ENCODE results near the gene HTR3C. TPM values are rescaled to one million over a fixed set of nuclear protein-coding genes. Genes with fewer than 3 reads are reported as not detected.
"Not testable (repeated sequence)": the region's sequence is repeated elsewhere in the genome, so short reads cannot be mapped to it uniquely, and the experiment has no call there.

The HTR3C gene
- total RNA-seq = not detected

- no peaks in the 10 kb centered on the region for H3K4me1 ChIP-seq
- TF ChIP-seq, protein P1, sequence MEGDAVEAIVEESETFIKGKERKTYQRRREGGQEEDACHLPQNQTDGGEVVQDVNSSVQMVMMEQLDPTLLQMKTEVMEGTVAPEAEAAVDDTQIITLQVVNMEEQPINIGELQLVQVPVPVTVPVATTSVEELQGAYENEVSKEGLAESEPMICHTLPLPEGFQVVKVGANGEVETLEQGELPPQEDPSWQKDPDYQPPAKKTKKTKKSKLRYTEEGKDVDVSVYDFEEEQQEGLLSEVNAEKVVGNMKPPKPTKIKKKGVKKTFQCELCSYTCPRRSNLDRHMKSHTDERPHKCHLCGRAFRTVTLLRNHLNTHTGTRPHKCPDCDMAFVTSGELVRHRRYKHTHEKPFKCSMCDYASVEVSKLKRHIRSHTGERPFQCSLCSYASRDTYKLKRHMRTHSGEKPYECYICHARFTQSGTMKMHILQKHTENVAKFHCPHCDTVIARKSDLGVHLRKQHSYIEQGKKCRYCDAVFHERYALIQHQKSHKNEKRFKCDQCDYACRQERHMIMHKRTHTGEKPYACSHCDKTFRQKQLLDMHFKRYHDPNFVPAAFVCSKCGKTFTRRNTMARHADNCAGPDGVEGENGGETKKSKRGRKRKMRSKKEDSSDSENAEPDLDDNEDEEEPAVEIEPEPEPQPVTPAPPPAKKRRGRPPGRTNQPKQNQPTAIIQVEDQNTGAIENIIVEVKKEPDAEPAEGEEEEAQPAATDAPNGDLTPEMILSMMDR (IDR thresholded peaks at IDR 0.05) = no peak
- no peak within 1 kb of the TSS for H3K4me3 ChIP-seq
- no peak within 1 kb of the TSS for H3K27ac ChIP-seq
- H3K27me3 ChIP-seq = no peaks in the 10 kb centered on the region
- no peak for DNase-seq (ENCODE audit: low spot score in 2 of 2)
- intact Hi-C loops (cut with DNase I) = no loop called here
- H3K9me3 ChIP-seq = no peaks in the 10 kb centered on the region
- no peaks in the 10 kb centered on the region for H3K36me3 ChIP-seq
These were observed at the start of gene HTR3C for GRCh38 chr3:184052767-184053166. Gene HTR3C, plus strand, starts transcription at chr3:184053047. Its CDS starts 34 bp downstream, at chr3:184053081.

GRCh38 chr3:184003187-184003967 is 49.5 kb upstream of the HTR3C start:
- H3K27ac ChIP-seq = peak overlapping the region; percentile 23 to 45
- H3K4me3 ChIP-seq = no peak overlapping the region
- TF ChIP-seq, protein P1 (IDR thresholded peaks at IDR 0.05) = no peak
- no peaks in the 10 kb centered on the region for H3K36me3 ChIP-seq
- no peaks in the 10 kb centered on the region for H3K4me1 ChIP-seq
- no peaks in the 10 kb centered on the region for H3K27me3 ChIP-seq
- no peaks in the 10 kb centered on the region for H3K9me3 ChIP-seq
- no peak for DNase-seq (ENCODE audit: low spot score in 2 of 2)
- intact Hi-C loops (cut with DNase I) = no loop called here

- no peak for DNase-seq (ENCODE audit: low spot score in 2 of 2)
- H3K9me3 ChIP-seq = no peaks in the 10 kb centered on the region
- TF ChIP-seq, protein P1 (IDR thresholded peaks at IDR 0.05) = no peak
- H3K4me3 ChIP-seq = no peak overlapping the region
- no peaks in the 10 kb centered on the region for H3K27me3 ChIP-seq
- intact Hi-C loops (cut with DNase I) = no loop called here
- peaks cover 6% of the 10 kb centered on the region in 2 donors for H3K36me3 ChIP-seq
- no peaks in the 10 kb centered on the region for H3K4me1 ChIP-seq
- peak overlapping the region; percentile 31 to 45 for H3K27ac ChIP-seq
These were observed 48.4 kb upstream of the HTR3C start for GRCh38 chr3:184004476-184004875.

DNA sequence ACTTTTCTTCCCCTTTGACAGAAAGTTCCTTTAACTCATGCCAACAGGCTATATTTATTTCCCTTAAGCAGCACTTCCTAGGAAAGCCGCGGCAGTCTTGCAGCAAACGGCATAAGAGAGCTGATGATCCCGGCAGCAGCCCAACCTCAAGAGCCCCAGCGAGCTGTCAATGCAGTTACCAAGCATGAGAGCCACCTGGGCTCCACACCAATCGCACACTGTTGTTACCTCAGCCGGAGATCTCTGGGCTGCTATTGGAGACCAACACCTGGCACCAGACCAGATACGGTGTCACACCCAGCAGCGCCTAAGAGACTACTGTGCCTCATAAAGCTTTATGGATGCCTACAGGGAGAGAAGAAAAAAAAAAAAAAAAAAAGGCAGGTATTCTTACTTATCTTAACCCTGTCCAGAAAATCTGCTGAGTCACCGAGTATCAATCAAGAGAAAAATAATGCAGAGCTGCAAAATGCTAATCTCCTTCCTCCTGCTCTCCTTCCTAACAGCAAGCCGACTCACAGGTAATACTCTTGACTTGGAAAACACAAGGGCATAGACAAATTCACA is 46.8 kb upstream of the HTR3C start:
- H3K27me3 ChIP-seq = no peaks in the 10 kb centered on the region
- peak in 1 of 2 donors; percentile 15 for DNase-seq (ENCODE audit: low spot score in 2 of 2)
- no peaks in the 10 kb centered on the region for H3K4me1 ChIP-seq
- H3K9me3 ChIP-seq = no peaks in the 10 kb centered on the region
- no peak overlapping the region for H3K27ac ChIP-seq
- TF ChIP-seq, protein P1 (IDR thresholded peaks at IDR 0.05) = no peak
- H3K36me3 ChIP-seq = peaks cover 6% of the 10 kb centered on the region in 2 donors
- peak overlapping the region in 1 of 2 donors; percentile 2 for H3K4me3 ChIP-seq
- intact Hi-C loops (cut with DNase I) = no loop called here

GRCh38 chr3:184007143-184007813 is 45.6 kb upstream of the HTR3C start:
- H3K36me3 ChIP-seq; H3K27ac ChIP-seq; intact Hi-C loops (cut with DNase I); H3K27me3 ChIP-seq; H3K9me3 ChIP-seq; H3K4me3 ChIP-seq; H3K4me1 ChIP-seq; DNase-seq (ENCODE audit: low spot score in 2 of 2): not testable (repeated sequence)

DNA sequence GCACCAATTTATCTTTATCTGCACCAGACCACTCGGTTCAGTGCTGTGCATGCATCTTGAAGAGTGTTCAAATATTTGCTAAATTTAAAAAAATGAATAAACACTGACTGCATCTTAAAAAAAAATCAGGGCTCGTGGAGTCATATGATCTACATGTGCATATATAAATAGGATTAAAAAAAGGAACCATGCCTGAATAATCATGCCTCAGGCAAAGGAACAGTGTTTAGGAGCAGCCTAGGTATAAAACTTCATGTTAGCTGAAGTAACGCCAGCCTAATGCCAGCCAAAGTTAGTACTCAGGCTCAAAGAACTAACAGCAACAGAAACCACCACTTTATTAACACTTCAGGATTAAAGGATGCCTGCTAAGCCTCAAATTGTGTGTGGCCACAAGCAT is 44.7 kb upstream of the HTR3C start:
- Histone ChIP-seq H3K4me1 (no peaks in the 10 kb centered on the region), H3K9me3 (no peaks in the 10 kb centered on the region), H3K36me3 (peaks cover 6 to 14% of the 10 kb centered on the region in 2 donors), H3K27me3 (no peaks in the 10 kb centered on the region), H3K4me3 (no peak overlapping the region), H3K27ac (no peak overlapping the region)
- intact Hi-C loops (cut with DNase I) = no loop called here
- TF ChIP-seq, protein P1 (IDR thresholded peaks at IDR 0.05) = no peak
- no peak for DNase-seq (ENCODE audit: low spot score in 2 of 2)

All from ascending aorta (tissue), 2 donors.